GM15510 (cell line): ENCODE measurements around the gene MRPL21.

ENCODE experiments used
- POLR2A ChIP-seq: IDR thresholded peaks from 3 replicates; pipeline ENCODE4 v1.6.1; 2011; ENCODE audit warnings: borderline replicate concordance; ENCODE audit not compliant: insufficient read length; ENCODE audit errors: extremely low read depth

The MRPL21 gene

GRCh38 chr11:68845351-68846002 is 58.2 kb downstream of the MRPL21 start:
- TF ChIP-seq POLR2A = no peak

GRCh38 chr11:68844801-68845200 is 58.8 kb downstream of the MRPL21 start:
- TF ChIP-seq POLR2A = no peak

GRCh38 chr11:68844376-68844775 is 59.3 kb downstream of the MRPL21 start:
- TF ChIP-seq POLR2A = no peak

GRCh38 chr11:68843703-68844312 is 59.8 kb downstream of the MRPL21 start:
- no peak for TF ChIP-seq POLR2A

GRCh38 chr11:68843052-68843561 is 60.5 kb downstream of the MRPL21 start:
- no peak for TF ChIP-seq POLR2A

- no peak for TF ChIP-seq POLR2A
These were observed 61.1 kb downstream of the MRPL21 start for GRCh38 chr11:68842427-68843051.

- TF ChIP-seq POLR2A = no peak
These were observed 61.8 kb downstream of the MRPL21 start, which contains the start of gene CPT1A for GRCh38 chr11:68841718-68842426. Gene CPT1A (minus strand): TSS chr11:68841916. CDS start chr11:68815474, 26,442 bp downstream.
